Large intestine (tissue), 3 donors: Measurements from ENCODE around the gene AFF1. TPM values are rescaled to one million over a fixed set of nuclear protein-coding genes. Genes with fewer than 3 reads are reported as not detected.

Source experiments
- DNase-seq, 2 donors: peaks; one replicate each; pipeline versions ENCODE4 v3.0.0 to v3.0.0-alpha.2; 2013
- H3K27ac ChIP-seq: one replicate; pipeline ENCODE4 v1.5.1; 2013; ENCODE audit warnings: low read length
- H3K27me3 ChIP-seq: 2 replicates; pipeline ENCODE4 v1.6.1; 2013; ENCODE audit warnings: low read length; ENCODE audit not compliant: control insufficient read depth, insufficient read depth
- H3K36me3 ChIP-seq: 2 replicates; pipeline ENCODE4 v1.6.1; 2013; ENCODE audit warnings: low read length; ENCODE audit not compliant: control insufficient read depth, insufficient read depth
- H3K4me1 ChIP-seq: one replicate; pipeline ENCODE4 v1.6.1; 2013; ENCODE audit warnings: low read length; ENCODE audit not compliant: control insufficient read depth, insufficient read depth
- H3K4me3 ChIP-seq: one replicate; pipeline ENCODE4 v1.5.1; 2013; ENCODE audit warnings: low read length
- H3K9me3 ChIP-seq: one replicate; pipeline ENCODE4 v1.6.1; 2013; ENCODE audit warnings: mild to moderate bottlenecking, low read depth, low read length, moderate library complexity; ENCODE audit not compliant: control insufficient read depth
- WGBS: methylation state at CpG from one replicate; pipeline ENCODE4 v1.1.5; 2013; ENCODE audit warnings: low lambda C conversion rate; ENCODE audit not compliant: insufficient coverage; 5-methylcytosine and 5-hydroxymethylcytosine counted together
- polyA plus RNA-seq: library from polyadenylated mRNA; unstranded; fragments of 120-200 nt; gene quantifications from one replicate; pipeline ENCODE4 v1.2.1, GENCODE V29; 2013

AFF1 gene
- polyA plus RNA-seq, 1 donor = 37.5 TPM

- Histone ChIP-seq H3K9me3 (no peaks in the 10 kb centered on the region), H3K4me1 (peaks cover 13% of the 10 kb centered on the region), H3K36me3 (peaks cover 3% of the 10 kb centered on the region), H3K27me3 (no peaks in the 10 kb centered on the region), H3K27ac (peak overlapping the region; percentile 46), H3K4me3 (no peak overlapping the region)
- no peak for DNase-seq
- WGBS = no CpG with 5 or more reads among the region's 5 CpGs
Observed at GRCh38 chr4:87025023-87025613, 90.3 kb downstream of the AFF1 start.

DNA sequence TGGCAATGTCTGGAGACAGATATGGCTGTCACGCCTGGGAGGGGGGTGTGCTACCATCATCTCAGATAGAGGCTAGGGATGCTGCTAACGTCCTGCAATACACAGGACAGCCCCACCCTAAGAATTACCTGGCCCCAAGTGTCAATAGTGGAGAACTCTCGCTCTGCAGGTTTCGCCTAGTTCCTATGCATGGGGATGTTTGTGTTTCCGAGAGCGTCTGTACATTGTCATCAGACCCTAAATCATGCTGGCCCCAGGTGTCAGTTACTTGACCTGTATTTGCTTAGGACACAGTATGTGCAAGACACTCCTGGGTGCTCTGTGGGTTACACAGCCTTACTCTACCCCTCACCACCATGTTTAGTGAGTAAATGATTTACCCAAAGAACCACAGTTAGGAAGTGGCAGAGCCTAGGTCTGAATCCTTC, 90.8 kb downstream of the AFF1 start:
- Histone ChIP-seq H3K4me3 (no peak overlapping the region), H3K27me3 (no peaks in the 10 kb centered on the region), H3K36me3 (peaks cover 3% of the 10 kb centered on the region), H3K4me1 (peaks cover 14% of the 10 kb centered on the region), H3K27ac (peak overlapping the region; percentile 46), H3K9me3 (no peaks in the 10 kb centered on the region)
- WGBS = no CpG with 5 or more reads among the region's 6 CpGs
- DNase-seq = peak; percentile 48 to 76

- Histone ChIP-seq H3K27ac (no peak overlapping the region), H3K36me3 (peaks cover 3% of the 10 kb centered on the region), H3K4me3 (no peak overlapping the region), H3K4me1 (peaks cover 20% of the 10 kb centered on the region), H3K9me3 (no peaks in the 10 kb centered on the region), H3K27me3 (no peaks in the 10 kb centered on the region)
- DNase-seq = no peak
- WGBS = 50% methylated on average over 1 of the region's 4 CpGs
Observed at GRCh38 chr4:87026800-87027495, 92.1 kb downstream of the AFF1 start.

- Histone ChIP-seq H3K4me3 (no peak overlapping the region), H3K27me3 (no peaks in the 10 kb centered on the region), H3K4me1 (peaks cover 40% of the 10 kb centered on the region), H3K27ac (no peak overlapping the region), H3K9me3 (no peaks in the 10 kb centered on the region), H3K36me3 (peaks cover 3% of the 10 kb centered on the region)
- DNase-seq = no peak
- 92% methylated on average over 2 of the region's 5 CpGs for WGBS
Observed at GRCh38 chr4:87029356-87029755, 94.5 kb downstream of the AFF1 start.

DNA sequence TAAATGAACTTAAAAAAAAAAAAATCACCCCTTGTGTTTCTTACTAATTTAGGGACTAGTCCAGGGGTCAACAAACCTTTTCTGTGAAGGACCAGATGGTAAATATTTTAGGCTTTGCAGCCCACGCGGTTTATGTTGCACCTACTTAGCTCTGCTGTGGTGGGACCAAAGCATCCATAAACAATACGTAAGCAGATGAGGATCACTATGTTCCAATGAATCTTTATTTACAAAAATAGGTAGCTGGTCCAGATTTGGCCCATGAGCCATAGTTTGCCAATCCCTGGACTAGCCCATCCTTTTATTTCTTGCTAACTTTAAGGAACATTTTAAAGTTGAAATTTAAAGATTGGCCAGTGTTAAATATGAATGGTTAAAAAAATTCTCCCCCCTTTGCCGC, 95.3 kb downstream of the AFF1 start:
- no CpG with 5 or more reads among the region's 4 CpGs for WGBS
- H3K27me3 ChIP-seq = no peaks in the 10 kb centered on the region
- no peaks in the 10 kb centered on the region for H3K36me3 ChIP-seq
- H3K4me3 ChIP-seq = no peak overlapping the region
- H3K27ac ChIP-seq = no peak overlapping the region
- no peaks in the 10 kb centered on the region for H3K9me3 ChIP-seq
- DNase-seq = no peak
- H3K4me1 ChIP-seq = peaks cover 37% of the 10 kb centered on the region

- H3K4me1 ChIP-seq = peaks cover 36% of the 10 kb centered on the region
- DNase-seq = no peak
Observed at GRCh38 chr4:87030755-87031441, 96.1 kb downstream of the AFF1 start.

GRCh38 chr4:87031920-87032319, 97.1 kb downstream of the AFF1 start:
- Histone ChIP-seq H3K4me1 (peaks cover 35% of the 10 kb centered on the region), H3K27ac (peak overlapping the region; percentile 69), H3K4me3 (no peak overlapping the region), H3K27me3 (no peaks in the 10 kb centered on the region), H3K9me3 (no peaks in the 10 kb centered on the region), H3K36me3 (no peaks in the 10 kb centered on the region)
- DNase-seq = no peak
- no CpG with 5 or more reads among the region's 2 CpGs for WGBS

More at GRCh38 chr4:87030755-87031441, 96.1 kb downstream of the AFF1 start:
- H3K27ac ChIP-seq = no peak overlapping the region
- no peaks in the 10 kb centered on the region for H3K36me3 ChIP-seq
- H3K9me3 ChIP-seq = no peaks in the 10 kb centered on the region
- no peaks in the 10 kb centered on the region for H3K27me3 ChIP-seq
- H3K4me3 ChIP-seq = no peak overlapping the region
- WGBS = no CpG with 5 or more reads among the region's 13 CpGs

DNA sequence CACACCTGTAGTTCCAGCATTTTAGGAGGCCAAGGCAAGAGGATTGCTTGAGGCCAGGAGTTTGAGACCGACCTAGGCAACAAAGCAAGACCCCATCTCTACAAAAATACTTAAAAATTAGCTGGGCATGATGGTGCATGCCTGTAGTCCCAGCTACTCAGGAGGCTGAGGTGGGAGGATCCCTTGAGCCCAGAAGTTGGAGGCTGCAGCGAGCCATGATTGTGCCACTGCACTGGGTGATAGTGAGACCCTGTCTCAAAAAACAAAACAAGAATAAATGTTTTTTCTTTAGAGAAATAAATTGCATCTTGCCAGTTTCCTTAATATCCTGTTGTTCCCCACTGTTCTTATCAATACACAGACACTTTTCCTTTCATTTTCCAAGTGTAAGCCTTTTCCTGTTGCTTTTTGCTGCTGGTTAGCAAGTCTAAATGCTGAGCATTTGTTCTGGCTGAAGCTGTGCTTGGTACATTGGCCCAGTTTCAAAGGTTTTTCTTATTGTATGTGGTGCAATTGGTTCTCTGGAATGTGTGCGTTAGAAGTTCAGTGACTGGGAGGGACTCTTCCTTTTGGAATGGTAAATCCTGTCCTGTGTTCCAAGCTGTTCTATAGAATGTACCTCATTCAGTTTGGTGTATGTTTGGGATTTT, 98.2 kb downstream of the AFF1 start:
- no peak overlapping the region for H3K4me3 ChIP-seq
- H3K9me3 ChIP-seq = no peaks in the 10 kb centered on the region
- WGBS = no CpG with 5 or more reads among the region's 3 CpGs
- peaks cover 35% of the 10 kb centered on the region for H3K4me1 ChIP-seq
- DNase-seq = peak; percentile 66 to 84
- H3K27me3 ChIP-seq = no peaks in the 10 kb centered on the region
- H3K27ac ChIP-seq = peak overlapping the region; percentile 69
- no peaks in the 10 kb centered on the region for H3K36me3 ChIP-seq

DNA sequence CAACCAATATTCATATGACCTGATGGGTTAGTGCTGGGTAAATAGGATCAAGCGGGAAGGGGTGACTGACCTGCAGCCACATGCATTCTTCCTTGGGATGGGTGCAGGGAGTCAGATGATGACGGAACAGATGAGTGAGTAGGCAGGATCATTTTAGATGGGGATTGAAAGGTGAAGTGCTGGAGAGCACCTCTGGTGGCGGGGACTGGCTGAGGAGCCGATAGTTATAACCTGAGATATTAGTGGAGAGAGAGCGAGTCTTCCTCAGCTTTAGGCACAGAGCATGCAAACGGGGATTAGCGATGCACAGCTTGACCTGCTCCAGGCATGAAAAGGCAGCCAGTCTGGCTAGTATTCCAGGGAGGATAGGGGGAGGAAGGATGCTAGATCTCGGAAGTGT, 99.1 kb downstream of the AFF1 start:
- peak overlapping the region; percentile 28 for H3K27ac ChIP-seq
- H3K9me3 ChIP-seq = no peaks in the 10 kb centered on the region
- H3K4me1 ChIP-seq = peaks cover 37% of the 10 kb centered on the region
- no peak for DNase-seq
- H3K4me3 ChIP-seq = no peak overlapping the region
- no peaks in the 10 kb centered on the region for H3K27me3 ChIP-seq
- no peaks in the 10 kb centered on the region for H3K36me3 ChIP-seq
- 100% methylated on average over 3 of the region's 8 CpGs for WGBS

- H3K36me3 ChIP-seq = no peaks in the 10 kb centered on the region
- WGBS = 100% methylated on average over 3 of the region's 3 CpGs
- no peak for DNase-seq
- H3K4me1 ChIP-seq = peaks cover 41% of the 10 kb centered on the region
- no peak overlapping the region for H3K27ac ChIP-seq
- no peaks in the 10 kb centered on the region for H3K9me3 ChIP-seq
- H3K27me3 ChIP-seq = no peaks in the 10 kb centered on the region
- H3K4me3 ChIP-seq = no peak overlapping the region
Observed at GRCh38 chr4:87034527-87034926, 99.7 kb downstream of the AFF1 start.
